H9 (cell line): ENCODE measurements around the gene INTS3. TPM values are rescaled to one million over a fixed set of nuclear protein-coding genes. Genes with fewer than 3 reads are reported as not detected.

Experiments
- DNase-seq: peaks from one replicate; pipeline ENCODE4 v3.0.0-alpha.2; 2017
- H2AFZ ChIP-seq: one replicate; pipeline ENCODE4 v1.6.1; 2013; ENCODE audit warnings: mild to moderate bottlenecking, low read length, control low read depth, moderate library complexity
- H2AK5ac ChIP-seq: 2 replicates; pipeline ENCODE4 v1.6.1; 2013; ENCODE audit warnings: low read length, control low read depth, mixed read lengths; ENCODE audit not compliant: insufficient read length
- H2BK120ac ChIP-seq: one replicate; pipeline ENCODE4 v1.6.1; 2013; ENCODE audit warnings: low read depth, mild to moderate bottlenecking, low read length, control low read depth, inconsistent platforms; ENCODE audit not compliant: poor library complexity, severe bottlenecking
- H2BK12ac ChIP-seq: 2 replicates; pipeline ENCODE4 v1.6.1; 2013; ENCODE audit warnings: low read length, control low read depth, mixed read lengths, low read depth; ENCODE audit not compliant: insufficient read length
- H2BK15ac ChIP-seq: 2 replicates; pipeline ENCODE4 v1.6.1; 2013; ENCODE audit warnings: low read depth, low read length, control low read depth
- H2BK20ac ChIP-seq: one replicate; pipeline ENCODE4 v1.6.1; 2013; ENCODE audit warnings: low read depth, mild to moderate bottlenecking, low read length, control low read depth, inconsistent platforms; ENCODE audit not compliant: poor library complexity, severe bottlenecking
- H2BK5ac ChIP-seq: 2 replicates; pipeline ENCODE4 v1.6.1; 2013; ENCODE audit warnings: low read length, control low read depth, mixed read lengths; ENCODE audit not compliant: insufficient read length
- H3K14ac ChIP-seq: 2 replicates; pipeline ENCODE4 v1.6.1; 2013; ENCODE audit warnings: low read length, control low read depth; ENCODE audit not compliant: insufficient read depth
- H3K18ac ChIP-seq: 2 replicates; pipeline ENCODE4 v1.6.1; 2013; ENCODE audit warnings: low read depth, mild to moderate bottlenecking, mixed read lengths, low read length, control low read depth; ENCODE audit not compliant: insufficient read length
- H3K23ac ChIP-seq: 2 replicates; pipeline ENCODE4 v1.6.1; 2013; ENCODE audit warnings: low read length, control low read depth, mixed read lengths, low read depth; ENCODE audit not compliant: insufficient read length
- H3K23me2 ChIP-seq: 2 replicates; pipeline ENCODE4 v1.6.1; 2013; ENCODE audit warnings: low read depth, mild to moderate bottlenecking, mixed read lengths, low read length, control low read depth; ENCODE audit not compliant: insufficient read length, poor library complexity, severe bottlenecking
- H3K27ac ChIP-seq: 2 replicates; pipeline ENCODE4 v1.5.1; 2013; ENCODE audit warnings: low read length, control low read depth, mixed read lengths, low read depth; ENCODE audit not compliant: insufficient read length
- H3K27me3 ChIP-seq: 2 replicates; pipeline ENCODE4 v1.6.1; 2013; ENCODE audit warnings: low read length, control low read depth, inconsistent platforms; ENCODE audit not compliant: insufficient read depth
- H3K4ac ChIP-seq: 2 replicates; pipeline ENCODE4 v1.6.1; 2013; ENCODE audit warnings: low read depth, mild to moderate bottlenecking, control low read depth, inconsistent platforms, low read length, moderate library complexity
- H3K4me1 ChIP-seq: 2 replicates; pipeline ENCODE4 v1.6.1; 2013; ENCODE audit warnings: low read length, control low read depth, inconsistent platforms; ENCODE audit not compliant: insufficient read depth
- H3K4me2 ChIP-seq: 2 replicates; pipeline ENCODE4 v1.6.1; 2013; ENCODE audit warnings: low read length, control low read depth, mixed read lengths; ENCODE audit not compliant: insufficient read length, insufficient read depth
- H3K56ac ChIP-seq: 2 replicates; pipeline ENCODE4 v1.6.1; 2013; ENCODE audit warnings: low read depth, mild to moderate bottlenecking, mixed read lengths, low read length, control low read depth; ENCODE audit not compliant: insufficient read length
- H3K79me1 ChIP-seq: 2 replicates; pipeline ENCODE4 v1.6.1; 2013; ENCODE audit warnings: low read depth, mild to moderate bottlenecking, moderate library complexity, low read length, control low read depth, inconsistent platforms; ENCODE audit not compliant: insufficient read depth, poor library complexity, severe bottlenecking
- H3K79me2 ChIP-seq: 2 replicates; pipeline ENCODE4 v1.6.1; 2013; ENCODE audit warnings: low read length, control low read depth, inconsistent platforms; ENCODE audit not compliant: insufficient read depth
- H3K9ac ChIP-seq: 2 replicates; pipeline ENCODE4 v1.6.1; 2013; ENCODE audit warnings: low read length, control low read depth, mixed read lengths; ENCODE audit not compliant: insufficient read length; ENCODE audit errors: extremely low read depth
- H3K9me3 ChIP-seq: one replicate; pipeline ENCODE4 v1.6.1; 2013; ENCODE audit warnings: low read depth, low read length, inconsistent platforms; ENCODE audit not compliant: control insufficient read depth
- H3T11ph ChIP-seq: one replicate; pipeline ENCODE4 v1.6.1; 2013; ENCODE audit warnings: mild to moderate bottlenecking, low read length, control low read depth, inconsistent platforms
- H4K20me1 ChIP-seq: one replicate; pipeline ENCODE4 v1.6.1; 2013; ENCODE audit not compliant: control insufficient read depth, insufficient read length, insufficient read depth
- H4K5ac ChIP-seq: 2 replicates; pipeline ENCODE4 v1.6.1; 2013; ENCODE audit warnings: low read depth, mild to moderate bottlenecking, mixed read lengths, low read length, control low read depth; ENCODE audit not compliant: insufficient read length
- H4K8ac ChIP-seq: replicated peaks from 2 replicates; pipeline ENCODE4 v1.6.1; 2013; ENCODE audit warnings: low read length, control low read depth, mixed read lengths, low read depth; ENCODE audit not compliant: insufficient read length
- H4K91ac ChIP-seq: 2 replicates; pipeline ENCODE4 v1.6.1; 2013; ENCODE audit warnings: low read depth, mild to moderate bottlenecking, moderate library complexity, mixed read lengths, low read length, control low read depth; ENCODE audit not compliant: insufficient read length
- H3K27ac Mint-ChIP-seq, 3 experiments: 2 replicates in 2 of 3; 3 replicates in 1 of 3; pipeline ENCODE4 v1.8.0; 2020 to 2021; ENCODE audit warnings: mixed read lengths in 3 of 3, mild to moderate bottlenecking in 1 of 3, moderate library complexity in 1 of 3
- H3K27me3 Mint-ChIP-seq: 2 replicates; pipeline ENCODE4 v1.8.0; 2021; ENCODE audit warnings: low read depth, mild to moderate bottlenecking, moderate library complexity, mixed read lengths
- H3K36me3 Mint-ChIP-seq, 3 experiments: 2 replicates in 2 of 3; 3 replicates in 1 of 3; pipeline ENCODE4 v1.8.0; 2020 to 2021; ENCODE audit warnings: low read depth in 3 of 3, mixed read lengths in 3 of 3; ENCODE audit not compliant: insufficient read depth in 1 of 3
- H3K4me1 Mint-ChIP-seq, 2 experiments: 2 replicates each; pipeline ENCODE4 v1.8.0; 2020; ENCODE audit warnings: mixed read lengths in 2 of 2
- H3K4me3 Mint-ChIP-seq, 2 experiments: 2 replicates in 1 of 2; 3 replicates in 1 of 2; pipeline ENCODE4 v1.8.0; 2020 to 2021; ENCODE audit warnings: mild to moderate bottlenecking in 2 of 2, mixed read lengths in 2 of 2, moderate library complexity in 1 of 2
- H3K9me3 Mint-ChIP-seq, 2 experiments: 2 replicates in 1 of 2; 3 replicates in 1 of 2; pipeline ENCODE4 v1.8.0; 2020; ENCODE audit warnings: mild to moderate bottlenecking in 2 of 2, mixed read lengths in 2 of 2, moderate library complexity in 1 of 2
- WGBS: extraction: QIAGEN DNeasy Blood & Tissue Kit; methylation state at CpG from one replicate; pipeline ENCODE4 v1.1.7; 2013; ENCODE audit warnings: missing lambda C conversion rate, low lambda C conversion rate, mixed read lengths; ENCODE audit not compliant: insufficient read length; ENCODE audit errors: extremely low coverage; 5-methylcytosine and 5-hydroxymethylcytosine counted together
- total RNA-seq: library from RNA; stranded (reverse); gene quantifications from 2 replicates; pipeline ENCODE4 v1.2.1, GENCODE V29; 2021
- TF ChIP-seq, protein P1 (sequence below): fragments of 200-600 bp; sonication (generic); conservative IDR thresholded peaks from 3 replicates; pipeline ENCODE4 v1.8.0; 2021; ENCODE audit warnings: antibody characterized with exemption, mild to moderate bottlenecking

INTS3 gene
- total RNA-seq, 1 experiment from 2014 or later: 67.1 TPM

DNA sequence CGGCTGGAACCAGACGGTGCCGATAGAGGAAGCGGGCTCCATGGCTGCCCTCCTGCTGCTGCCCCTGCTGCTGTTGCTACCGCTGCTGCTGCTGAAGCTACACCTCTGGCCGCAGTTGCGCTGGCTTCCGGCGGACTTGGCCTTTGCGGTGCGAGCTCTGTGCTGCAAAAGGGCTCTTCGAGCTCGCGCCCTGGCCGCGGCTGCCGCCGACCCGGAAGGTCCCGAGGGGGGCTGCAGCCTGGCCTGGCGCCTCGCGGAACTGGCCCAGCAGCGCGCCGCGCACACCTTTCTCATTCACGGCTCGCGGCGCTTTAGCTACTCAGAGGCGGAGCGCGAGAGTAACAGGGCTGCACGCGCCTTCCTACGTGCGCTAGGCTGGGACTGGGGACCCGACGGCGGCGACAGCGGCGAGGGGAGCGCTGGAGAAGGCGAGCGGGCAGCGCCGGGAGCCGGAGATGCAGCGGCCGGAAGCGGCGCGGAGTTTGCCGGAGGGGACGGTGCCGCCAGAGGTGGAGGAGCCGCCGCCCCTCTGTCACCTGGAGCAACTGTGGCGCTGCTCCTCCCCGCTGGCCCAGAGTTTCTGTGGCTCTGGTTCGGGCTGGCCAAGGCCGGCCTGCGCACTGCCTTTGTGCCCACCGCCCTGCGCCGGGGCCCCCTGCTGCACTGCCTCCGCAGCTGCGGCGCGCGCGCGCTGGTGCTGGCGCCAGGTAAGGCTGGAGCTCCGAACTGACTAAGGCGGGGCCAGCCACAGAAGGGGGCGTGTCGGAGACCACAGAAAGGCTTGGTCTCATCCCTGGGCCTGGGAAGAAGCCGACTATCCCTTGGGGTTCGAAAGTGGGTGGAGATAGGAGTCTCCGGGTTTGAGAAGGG, 47.8 kb downstream of the INTS3 start:
- Histone ChIP-seq H4K91ac (no peak overlapping the region), H3K18ac (peak overlapping the region; percentile 78), H3K23ac (no peak overlapping the region), H3K27me3 (no peaks in the 10 kb centered on the region), H2BK12ac (no peak overlapping the region), H3K79me1 (no peaks in the 10 kb centered on the region), H4K5ac (no peak overlapping the region), H3K79me2 (no peaks in the 10 kb centered on the region), H3K14ac (peak overlapping the region; percentile 88), H2BK5ac (no peak overlapping the region), H2AFZ (no peak overlapping the region), H3K56ac (no peak overlapping the region), H2BK120ac (no peak overlapping the region), H4K20me1 (no peaks in the 10 kb centered on the region), H3K4me1 (peaks cover 3% of the 10 kb centered on the region; the same call in 1 of the 2 replicates), H2AK5ac (no peak overlapping the region), H3K23me2 (peaks cover 10% of the 10 kb centered on the region), H3K9ac (peak overlapping the region; percentile 71), H4K8ac (no peak overlapping the region), H2BK20ac (no peak overlapping the region), H3K4me2 (peak overlapping the region; percentile 74), H3K4ac (no peak overlapping the region), H3T11ph (no peak overlapping the region), H2BK15ac (no peak overlapping the region), H3K9me3 (no peaks in the 10 kb centered on the region), H3K27ac (peak overlapping the region; percentile 7)
- Mint-ChIP-seq H3K27me3 (no peaks in the 10 kb centered on the region), H3K9me3 (no peaks in the 10 kb centered on the region), H3K36me3 (peaks cover 13 to 59% (median 46%) of the 10 kb centered on the region in 3 experiments; a peak in 6 of 7 replicates), H3K27ac (peak overlapping the region; percentile 77 to 91 (median 79); a peak in 4 of 7 replicates), H3K4me3 (peak overlapping the region; percentile 83 to 89), H3K4me1 (peaks cover 33 to 41% of the 10 kb centered on the region in 2 experiments)
- WGBS: no CpG with 5 or more reads among the region's 83 CpGs
- peak; percentile 95 for DNase-seq
- TF ChIP-seq, protein P1, sequence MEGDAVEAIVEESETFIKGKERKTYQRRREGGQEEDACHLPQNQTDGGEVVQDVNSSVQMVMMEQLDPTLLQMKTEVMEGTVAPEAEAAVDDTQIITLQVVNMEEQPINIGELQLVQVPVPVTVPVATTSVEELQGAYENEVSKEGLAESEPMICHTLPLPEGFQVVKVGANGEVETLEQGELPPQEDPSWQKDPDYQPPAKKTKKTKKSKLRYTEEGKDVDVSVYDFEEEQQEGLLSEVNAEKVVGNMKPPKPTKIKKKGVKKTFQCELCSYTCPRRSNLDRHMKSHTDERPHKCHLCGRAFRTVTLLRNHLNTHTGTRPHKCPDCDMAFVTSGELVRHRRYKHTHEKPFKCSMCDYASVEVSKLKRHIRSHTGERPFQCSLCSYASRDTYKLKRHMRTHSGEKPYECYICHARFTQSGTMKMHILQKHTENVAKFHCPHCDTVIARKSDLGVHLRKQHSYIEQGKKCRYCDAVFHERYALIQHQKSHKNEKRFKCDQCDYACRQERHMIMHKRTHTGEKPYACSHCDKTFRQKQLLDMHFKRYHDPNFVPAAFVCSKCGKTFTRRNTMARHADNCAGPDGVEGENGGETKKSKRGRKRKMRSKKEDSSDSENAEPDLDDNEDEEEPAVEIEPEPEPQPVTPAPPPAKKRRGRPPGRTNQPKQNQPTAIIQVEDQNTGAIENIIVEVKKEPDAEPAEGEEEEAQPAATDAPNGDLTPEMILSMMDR: no peak
